ENCODE results near the gene ZNF687. TPM values are rescaled to one million over a fixed set of nuclear protein-coding genes. Genes with fewer than 3 reads are reported as not detected.

The ZNF687 gene
- total RNA-seq, 4 donors from 2014 or later, result 30.5 to 53.5 (median 38.5) TPM

- Histone ChIP-seq H3K27me3 (no peaks in the 10 kb centered on the region), H3K4me1 (no peaks in the 10 kb centered on the region), H3K9me3 (no peaks in the 10 kb centered on the region), H3K27ac (no peak overlapping the region), H3K4me3 (no peak overlapping the region), H3K36me3 (peaks cover 0 to 99% (median 0%) of the 10 kb centered on the region in 3 donors)
- no peak for DNase-seq
- TF ChIP-seq POLR2A (IDR thresholded peaks at IDR 0.05) (no peak), CTCF (IDR thresholded peaks at IDR 0.05) (no peak)
These were observed 12.8 kb downstream of the ZNF687 start for GRCh38 chr1:151294742-151295462.

GRCh38 chr1:151309811-151310323 lies 27.8 kb downstream of the ZNF687 start:
- H3K27me3 ChIP-seq, result no peaks in the 10 kb centered on the region
- H3K27ac ChIP-seq, result peak overlapping the region; percentile 39 to 92 (median 62)
- peaks cover 0 to 70% (median 0%) of the 10 kb centered on the region in 3 donors for H3K36me3 ChIP-seq
- no peak overlapping the region for H3K4me3 ChIP-seq
- H3K9me3 ChIP-seq, result no peaks in the 10 kb centered on the region
- DNase-seq, result no peak
- no peak for TF ChIP-seq POLR2A (IDR thresholded peaks at IDR 0.05)
- no peak for TF ChIP-seq CTCF (IDR thresholded peaks at IDR 0.05)
- H3K4me1 ChIP-seq, result peaks cover 0 to 42% (median 3%) of the 10 kb centered on the region in 4 donors

GRCh38 chr1:151311011-151311410 lies 28.9 kb downstream of the ZNF687 start:
- H3K27ac ChIP-seq, result peak overlapping the region; percentile 17 to 92 (median 62)
- peaks cover 0 to 42% (median 3%) of the 10 kb centered on the region in 4 donors for H3K4me1 ChIP-seq
- no peaks in the 10 kb centered on the region for H3K9me3 ChIP-seq
- peaks cover 0 to 70% (median 0%) of the 10 kb centered on the region in 3 donors for H3K36me3 ChIP-seq
- DNase-seq, result no peak
- no peak for TF ChIP-seq POLR2A (IDR thresholded peaks at IDR 0.05)
- TF ChIP-seq CTCF (IDR thresholded peaks at IDR 0.05), result no peak
- no peaks in the 10 kb centered on the region for H3K27me3 ChIP-seq
- no peak overlapping the region for H3K4me3 ChIP-seq

- Histone ChIP-seq H3K4me3 (no peak overlapping the region), H3K9me3 (no peaks in the 10 kb centered on the region), H3K4me1 (peaks cover 0 to 42% (median 3%) of the 10 kb centered on the region in 4 donors), H3K27me3 (no peaks in the 10 kb centered on the region), H3K36me3 (peaks cover 0 to 70% (median 0%) of the 10 kb centered on the region in 3 donors), H3K27ac (peak overlapping the region; percentile 17 to 92 (median 82))
- TF ChIP-seq CTCF (IDR thresholded peaks at IDR 0.05) (no peak), POLR2A (IDR thresholded peaks at IDR 0.05) (no peak)
- DNase-seq, result peak; percentile 22 to 91 (median 63)
These were observed 29.7 kb downstream of the ZNF687 start for GRCh38 chr1:151311589-151312331.

- Histone ChIP-seq H3K4me1 (peaks cover 0 to 42% (median 3%) of the 10 kb centered on the region in 4 donors), H3K9me3 (no peaks in the 10 kb centered on the region), H3K4me3 (no peak overlapping the region), H3K36me3 (peaks cover 0 to 70% (median 0%) of the 10 kb centered on the region in 3 donors), H3K27ac (peak overlapping the region; percentile 6 to 92 (median 82)), H3K27me3 (no peaks in the 10 kb centered on the region)
- no peak for DNase-seq
- TF ChIP-seq POLR2A (IDR thresholded peaks at IDR 0.05) (no peak), CTCF (IDR thresholded peaks at IDR 0.05) (no peak)
These were observed 30.3 kb downstream of the ZNF687 start for GRCh38 chr1:151312411-151312810.

All from Peyer's patch (tissue), 4 donors.